HepG2 (cell line): ENCODE results near the gene MFSD11. TPM values are rescaled to one million over a fixed set of nuclear protein-coding genes. Genes with fewer than 3 reads are reported as not detected.
A peak's percentile ranks its signal among the peaks of the same experiment; 100 is the strongest.

Experiments used
- CHCHD3 ChIP-seq: sonication (generic); formaldehyde crosslinking; IDR thresholded peaks from 2 replicates; pipeline ENCODE4 v1.8.0; 2022; ENCODE audit warnings: mild to moderate bottlenecking, missing genetic modification reagents, moderate library complexity
- FOXC1 ChIP-seq: sonication (generic); formaldehyde crosslinking; IDR thresholded peaks from 2 replicates; pipeline ENCODE4 v1.8.0; 2022; ENCODE audit warnings: mild to moderate bottlenecking, missing genetic modification reagents, borderline replicate concordance
- LCORL ChIP-seq, 2 experiments: fragments of 450-650 bp in 1 of 2; sonication (generic) in 1 of 2; formaldehyde crosslinking in 1 of 2; IDR thresholded peaks; 2 replicates each; pipeline versions ENCODE4 v1.5.0 to v1.6.1; 2017 to 2020; ENCODE audit warnings: antibody characterized with exemption in 1 of 2, missing genetic modification reagents in 1 of 2
- RELA ChIP-seq: sonication (generic); formaldehyde crosslinking; IDR thresholded peaks from 2 replicates; pipeline ENCODE4 v1.4.0; 2020; ENCODE audit warnings: missing genetic modification reagents
- ZBTB21 ChIP-seq: sonication (generic); formaldehyde crosslinking; IDR thresholded peaks from 2 replicates; pipeline ENCODE4 v1.4.0; 2020; ENCODE audit warnings: missing genetic modification reagents
- ZNF460 ChIP-seq: sonication (generic); formaldehyde crosslinking; IDR thresholded peaks from 2 replicates; pipeline ENCODE4 v1.5.1; 2020; ENCODE audit warnings: missing genetic modification reagents, mild to moderate bottlenecking, borderline replicate concordance
- ZNF660 ChIP-seq: sonication (generic); formaldehyde crosslinking; IDR thresholded peaks from 2 replicates; pipeline ENCODE4 v1.5.1; 2020; ENCODE audit warnings: mild to moderate bottlenecking, low read depth, missing genetic modification reagents, borderline replicate concordance
- ZNF674 ChIP-seq: sonication (generic); formaldehyde crosslinking; IDR thresholded peaks from 2 replicates; pipeline ENCODE4 v1.5.0; 2020; ENCODE audit warnings: low read depth, mild to moderate bottlenecking, missing genetic modification reagents
- ZNF747 ChIP-seq: sonication (generic); formaldehyde crosslinking; IDR thresholded peaks from 2 replicates; pipeline ENCODE4 v1.8.1; 2023; ENCODE audit warnings: missing genetic modification reagents, mild to moderate bottlenecking, borderline replicate concordance
- polyA plus RNA-seq, 8 experiments: library from polyadenylated mRNA; depleted of rRNA in 3 of 8; stranded (reverse) in 7 of 8; unstranded in 1 of 8; fragments of >200 nt; fragmentation: Illumina TruSeq in 4 of 8; extraction: Trizol in 4 of 8; gene quantifications; 2 replicates each; pipeline versions ENCODE4 v1.2.1 to v1.2.3, GENCODE V29; 2011 to 2016; ENCODE audit warnings: low read depth in 4 of 8, missing spikeins in 1 of 8, mixed read lengths in 1 of 8; ENCODE audit not compliant: insufficient read depth in 1 of 8
- total RNA-seq, 5 experiments: library from RNA; depleted of rRNA; stranded (reverse); fragments of >200 nt; fragmentation: Illumina TruSeq; extraction: Trizol; gene quantifications; 2 replicates each; pipeline ENCODE4 v1.2.3, GENCODE V29; 2016; ENCODE audit warnings: low read depth in 1 of 5
- TF ChIP-seq, protein P1 (sequence below): sonication (generic); formaldehyde crosslinking; IDR thresholded peaks from 2 replicates; pipeline ENCODE4 v1.4.0; 2020; ENCODE audit warnings: missing genetic modification reagents
- TF ChIP-seq, protein P2 (sequence below): sonication (generic); formaldehyde crosslinking; IDR thresholded peaks from 2 replicates; pipeline ENCODE4 v1.8.0; 2022; ENCODE audit warnings: missing genetic modification reagents, mild to moderate bottlenecking, borderline replicate concordance
- TF ChIP-seq, protein P3 (sequence below): sonication (generic); formaldehyde crosslinking; IDR thresholded peaks from 2 replicates; pipeline ENCODE4 v1.4.0; 2020; ENCODE audit warnings: mild to moderate bottlenecking, missing genetic modification reagents, borderline replicate concordance

MFSD11 gene
- total and polyA plus RNA-seq, 2 of the 13 experiments (the other 11 are each of a cell fraction or from before 2014, with no cell fraction given) = 26.1 to 36.3 TPM

DNA sequence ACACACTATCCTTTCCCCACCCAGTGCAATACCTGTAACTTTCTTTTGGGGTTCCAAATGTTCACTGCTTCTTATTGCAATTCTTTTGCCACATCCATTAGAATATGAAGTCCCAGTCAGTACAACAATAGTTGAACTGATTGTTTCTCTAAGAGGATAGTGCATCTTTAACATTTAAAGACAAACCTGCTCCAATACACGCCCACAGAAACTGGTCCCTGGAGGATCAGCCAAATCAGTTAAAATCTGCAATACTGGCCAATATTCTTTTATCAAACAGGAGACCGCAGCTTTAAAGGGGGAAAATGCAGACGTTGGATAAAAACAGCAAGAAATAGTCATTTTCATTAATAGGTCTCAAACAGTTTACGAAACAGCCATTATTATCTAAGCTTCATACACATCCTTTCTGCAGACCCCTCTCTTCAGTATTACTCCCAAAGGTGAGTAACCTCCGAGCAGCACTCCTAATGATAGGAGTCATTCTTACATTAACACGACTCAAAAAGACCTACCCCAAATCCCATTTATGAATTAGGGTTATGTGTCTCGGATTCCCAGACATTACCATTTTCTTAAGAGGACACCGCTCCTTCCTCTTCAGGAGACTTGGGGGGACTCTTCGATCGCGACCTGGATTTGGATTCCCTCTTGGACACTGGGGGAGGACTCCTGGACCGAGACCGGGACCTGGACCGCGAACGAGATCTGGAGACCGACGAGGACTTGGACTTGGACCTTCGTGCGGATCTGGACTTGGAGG lies 2.2 kb upstream of the MFSD11 start (continued):
- TF ChIP-seq ZNF660 (CRISPR knock-in tag) (no peak), ZBTB21 (CRISPR knock-in tag) (no peak), RELA (CRISPR knock-in tag) (no peak), CHCHD3 (CRISPR knock-in tag) (no peak), ZNF460 (CRISPR knock-in tag) (no peak), FOXC1 (CRISPR knock-in tag) (no peak), LCORL (IDR thresholded peaks at IDR 0.05) (no peak), LCORL (CRISPR knock-in tag; IDR thresholded peaks at IDR 0.05) (no peak), ZNF674 (CRISPR knock-in tag) (no peak), ZNF747 (no peak)
- TF ChIP-seq, protein P1, sequence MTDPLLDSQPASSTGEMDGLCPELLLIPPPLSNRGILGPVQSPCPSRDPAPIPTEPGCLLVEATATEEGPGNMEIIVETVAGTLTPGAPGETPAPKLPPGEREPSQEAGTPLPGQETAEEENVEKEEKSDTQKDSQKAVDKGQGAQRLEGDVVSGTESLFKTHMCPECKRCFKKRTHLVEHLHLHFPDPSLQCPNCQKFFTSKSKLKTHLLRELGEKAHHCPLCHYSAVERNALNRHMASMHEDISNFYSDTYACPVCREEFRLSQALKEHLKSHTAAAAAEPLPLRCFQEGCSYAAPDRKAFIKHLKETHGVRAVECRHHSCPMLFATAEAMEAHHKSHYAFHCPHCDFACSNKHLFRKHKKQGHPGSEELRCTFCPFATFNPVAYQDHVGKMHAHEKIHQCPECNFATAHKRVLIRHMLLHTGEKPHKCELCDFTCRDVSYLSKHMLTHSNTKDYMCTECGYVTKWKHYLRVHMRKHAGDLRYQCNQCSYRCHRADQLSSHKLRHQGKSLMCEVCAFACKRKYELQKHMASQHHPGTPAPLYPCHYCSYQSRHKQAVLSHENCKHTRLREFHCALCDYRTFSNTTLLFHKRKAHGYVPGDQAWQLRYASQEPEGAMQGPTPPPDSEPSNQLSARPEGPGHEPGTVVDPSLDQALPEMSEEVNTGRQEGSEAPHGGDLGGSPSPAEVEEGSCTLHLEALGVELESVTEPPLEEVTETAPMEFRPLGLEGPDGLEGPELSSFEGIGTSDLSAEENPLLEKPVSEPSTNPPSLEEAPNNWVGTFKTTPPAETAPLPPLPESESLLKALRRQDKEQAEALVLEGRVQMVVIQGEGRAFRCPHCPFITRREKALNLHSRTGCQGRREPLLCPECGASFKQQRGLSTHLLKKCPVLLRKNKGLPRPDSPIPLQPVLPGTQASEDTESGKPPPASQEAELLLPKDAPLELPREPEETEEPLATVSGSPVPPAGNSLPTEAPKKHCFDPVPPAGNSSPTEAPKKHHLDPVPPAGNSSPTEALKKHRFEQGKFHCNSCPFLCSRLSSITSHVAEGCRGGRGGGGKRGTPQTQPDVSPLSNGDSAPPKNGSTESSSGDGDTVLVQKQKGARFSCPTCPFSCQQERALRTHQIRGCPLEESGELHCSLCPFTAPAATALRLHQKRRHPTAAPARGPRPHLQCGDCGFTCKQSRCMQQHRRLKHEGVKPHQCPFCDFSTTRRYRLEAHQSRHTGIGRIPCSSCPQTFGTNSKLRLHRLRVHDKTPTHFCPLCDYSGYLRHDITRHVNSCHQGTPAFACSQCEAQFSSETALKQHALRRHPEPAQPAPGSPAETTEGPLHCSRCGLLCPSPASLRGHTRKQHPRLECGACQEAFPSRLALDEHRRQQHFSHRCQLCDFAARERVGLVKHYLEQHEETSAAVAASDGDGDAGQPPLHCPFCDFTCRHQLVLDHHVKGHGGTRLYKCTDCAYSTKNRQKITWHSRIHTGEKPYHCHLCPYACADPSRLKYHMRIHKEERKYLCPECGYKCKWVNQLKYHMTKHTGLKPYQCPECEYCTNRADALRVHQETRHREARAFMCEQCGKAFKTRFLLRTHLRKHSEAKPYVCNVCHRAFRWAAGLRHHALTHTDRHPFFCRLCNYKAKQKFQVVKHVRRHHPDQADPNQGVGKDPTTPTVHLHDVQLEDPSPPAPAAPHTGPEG (CRISPR knock-in tag) = no peak
- TF ChIP-seq, protein P2, sequence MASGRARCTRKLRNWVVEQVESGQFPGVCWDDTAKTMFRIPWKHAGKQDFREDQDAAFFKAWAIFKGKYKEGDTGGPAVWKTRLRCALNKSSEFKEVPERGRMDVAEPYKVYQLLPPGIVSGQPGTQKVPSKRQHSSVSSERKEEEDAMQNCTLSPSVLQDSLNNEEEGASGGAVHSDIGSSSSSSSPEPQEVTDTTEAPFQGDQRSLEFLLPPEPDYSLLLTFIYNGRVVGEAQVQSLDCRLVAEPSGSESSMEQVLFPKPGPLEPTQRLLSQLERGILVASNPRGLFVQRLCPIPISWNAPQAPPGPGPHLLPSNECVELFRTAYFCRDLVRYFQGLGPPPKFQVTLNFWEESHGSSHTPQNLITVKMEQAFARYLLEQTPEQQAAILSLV = 0 out of 2 replicates have a peak, but pooled peaks have one; percentile 36
- TF ChIP-seq, protein P3, sequence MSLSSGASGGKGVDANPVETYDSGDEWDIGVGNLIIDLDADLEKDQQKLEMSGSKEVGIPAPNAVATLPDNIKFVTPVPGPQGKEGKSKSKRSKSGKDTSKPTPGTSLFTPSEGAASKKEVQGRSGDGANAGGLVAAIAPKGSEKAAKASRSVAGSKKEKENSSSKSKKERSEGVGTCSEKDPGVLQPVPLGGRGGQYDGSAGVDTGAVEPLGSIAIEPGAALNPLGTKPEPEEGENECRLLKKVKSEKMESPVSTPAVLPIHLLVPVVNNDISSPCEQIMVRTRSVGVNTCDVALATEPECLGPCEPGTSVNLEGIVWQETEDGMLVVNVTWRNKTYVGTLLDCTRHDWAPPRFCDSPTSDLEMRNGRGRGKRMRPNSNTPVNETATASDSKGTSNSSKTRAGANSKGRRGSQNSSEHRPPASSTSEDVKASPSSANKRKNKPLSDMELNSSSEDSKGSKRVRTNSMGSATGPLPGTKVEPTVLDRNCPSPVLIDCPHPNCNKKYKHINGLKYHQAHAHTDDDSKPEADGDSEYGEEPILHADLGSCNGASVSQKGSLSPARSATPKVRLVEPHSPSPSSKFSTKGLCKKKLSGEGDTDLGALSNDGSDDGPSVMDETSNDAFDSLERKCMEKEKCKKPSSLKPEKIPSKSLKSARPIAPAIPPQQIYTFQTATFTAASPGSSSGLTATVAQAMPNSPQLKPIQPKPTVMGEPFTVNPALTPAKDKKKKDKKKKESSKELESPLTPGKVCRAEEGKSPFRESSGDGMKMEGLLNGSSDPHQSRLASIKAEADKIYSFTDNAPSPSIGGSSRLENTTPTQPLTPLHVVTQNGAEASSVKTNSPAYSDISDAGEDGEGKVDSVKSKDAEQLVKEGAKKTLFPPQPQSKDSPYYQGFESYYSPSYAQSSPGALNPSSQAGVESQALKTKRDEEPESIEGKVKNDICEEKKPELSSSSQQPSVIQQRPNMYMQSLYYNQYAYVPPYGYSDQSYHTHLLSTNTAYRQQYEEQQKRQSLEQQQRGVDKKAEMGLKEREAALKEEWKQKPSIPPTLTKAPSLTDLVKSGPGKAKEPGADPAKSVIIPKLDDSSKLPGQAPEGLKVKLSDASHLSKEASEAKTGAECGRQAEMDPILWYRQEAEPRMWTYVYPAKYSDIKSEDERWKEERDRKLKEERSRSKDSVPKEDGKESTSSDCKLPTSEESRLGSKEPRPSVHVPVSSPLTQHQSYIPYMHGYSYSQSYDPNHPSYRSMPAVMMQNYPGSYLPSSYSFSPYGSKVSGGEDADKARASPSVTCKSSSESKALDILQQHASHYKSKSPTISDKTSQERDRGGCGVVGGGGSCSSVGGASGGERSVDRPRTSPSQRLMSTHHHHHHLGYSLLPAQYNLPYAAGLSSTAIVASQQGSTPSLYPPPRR (CRISPR knock-in tag) = no peak
